ENCODE results near the gene LRMDA. TPM values are rescaled to one million over a fixed set of nuclear protein-coding genes. Genes with fewer than 3 reads are reported as not detected.

LRMDA gene
- polyA plus RNA-seq, 3 donors = 39.8 to 59.6 (median 56.4) TPM

DNA sequence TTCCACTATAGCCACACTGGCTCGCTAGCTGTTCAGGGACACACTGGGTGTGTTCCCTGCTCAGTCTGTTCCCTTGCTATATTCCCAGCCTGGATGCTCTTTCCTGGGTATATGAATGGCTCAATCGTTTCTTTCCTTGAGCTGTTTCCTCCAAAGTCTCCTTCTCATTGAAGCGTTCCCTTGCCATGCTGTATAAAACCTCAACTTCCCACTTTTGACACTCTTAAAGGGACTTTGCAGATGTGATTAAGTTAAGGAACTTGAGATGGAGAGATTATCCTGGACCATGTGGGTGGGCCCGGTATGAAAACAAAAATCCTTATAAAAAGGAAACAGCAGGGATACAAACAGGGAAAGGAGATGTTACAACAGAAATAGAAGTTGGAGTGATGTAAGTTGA is 973.1 kb downstream of the LRMDA start:
- H3K27ac Mint-ChIP-seq = peak overlapping the region; percentile 88 to 98 (median 97)
- DNase-seq = peak; percentile 13 to 73 (median 71)
- Histone ChIP-seq H3K9me3 (replicated peaks in 1 of 2; ENCODE audit: control insufficient read depth in 1 of 2, insufficient read depth in 1 of 2, low read length in 2 of 2) (peaks cover 0 to 3% of the 10 kb centered on the region in 2 donors), H4K20me1 (ENCODE audit: insufficient read depth, low read length) (no peaks in the 10 kb centered on the region), H3K4me3 (replicated peaks in 1 of 3; ENCODE audit: low read depth in 2 of 3, low read length in 3 of 3) (peak overlapping the region in 1 of 3 experiments; percentile 6), H3K9ac (ENCODE audit: insufficient read depth, low read length, poor library complexity, severe bottlenecking) (peak overlapping the region; percentile 44), H3K79me2 (ENCODE audit: insufficient read depth, low read length) (no peaks in the 10 kb centered on the region), H3K27me3 (ENCODE audit: control insufficient read depth in 2 of 2, insufficient read depth in 2 of 2, low read length in 2 of 2) (no peaks in the 10 kb centered on the region), H2AFZ (ENCODE audit: insufficient read depth, low read depth, low read length, poor library complexity, severe bottlenecking) (no peak overlapping the region), H3K36me3 (replicated peaks in 1 of 2; ENCODE audit: control insufficient read depth in 1 of 2, insufficient read depth in 2 of 2, low read length in 2 of 2) (no peaks in the 10 kb centered on the region), H3K4me1 (ENCODE audit: control insufficient read depth in 1 of 2, insufficient read depth in 2 of 2, low read length in 2 of 2) (peaks cover 35 to 39% of the 10 kb centered on the region in 2 donors), H3K4me2 (replicated peaks; ENCODE audit: extremely low read depth, low read length, poor library complexity, severe bottlenecking) (peak overlapping the region; percentile 46), H3K27ac (ENCODE audit: low read depth in 1 of 2, low read length in 2 of 2) (peak overlapping the region; percentile 84 to 86)
- H3K9me3 Mint-ChIP-seq = peaks cover 4 to 11% (median 7%) of the 10 kb centered on the region in 7 donors
- H3K27me3 Mint-ChIP-seq (ENCODE audit: low read depth in 3 of 3) = peaks cover 0 to 4% (median 0%) of the 10 kb centered on the region in 3 donors
- H3K36me3 Mint-ChIP-seq = peaks cover 4% of the 10 kb centered on the region in 2 donors
- WGBS (ENCODE audit: insufficient coverage) = 71% methylated on average over 2 of the region's 4 CpGs
- TF ChIP-seq, protein P1, sequence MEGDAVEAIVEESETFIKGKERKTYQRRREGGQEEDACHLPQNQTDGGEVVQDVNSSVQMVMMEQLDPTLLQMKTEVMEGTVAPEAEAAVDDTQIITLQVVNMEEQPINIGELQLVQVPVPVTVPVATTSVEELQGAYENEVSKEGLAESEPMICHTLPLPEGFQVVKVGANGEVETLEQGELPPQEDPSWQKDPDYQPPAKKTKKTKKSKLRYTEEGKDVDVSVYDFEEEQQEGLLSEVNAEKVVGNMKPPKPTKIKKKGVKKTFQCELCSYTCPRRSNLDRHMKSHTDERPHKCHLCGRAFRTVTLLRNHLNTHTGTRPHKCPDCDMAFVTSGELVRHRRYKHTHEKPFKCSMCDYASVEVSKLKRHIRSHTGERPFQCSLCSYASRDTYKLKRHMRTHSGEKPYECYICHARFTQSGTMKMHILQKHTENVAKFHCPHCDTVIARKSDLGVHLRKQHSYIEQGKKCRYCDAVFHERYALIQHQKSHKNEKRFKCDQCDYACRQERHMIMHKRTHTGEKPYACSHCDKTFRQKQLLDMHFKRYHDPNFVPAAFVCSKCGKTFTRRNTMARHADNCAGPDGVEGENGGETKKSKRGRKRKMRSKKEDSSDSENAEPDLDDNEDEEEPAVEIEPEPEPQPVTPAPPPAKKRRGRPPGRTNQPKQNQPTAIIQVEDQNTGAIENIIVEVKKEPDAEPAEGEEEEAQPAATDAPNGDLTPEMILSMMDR (IDR thresholded peaks at IDR 0.05) = no peak
- H3K4me3 Mint-ChIP-seq = peak overlapping the region; percentile 5 to 84
- intact Hi-C loops (cut with micrococcal nuclease) = no loop called here
- peaks cover 45% of the 10 kb centered on the region for H3K4me1 Mint-ChIP-seq

DNA sequence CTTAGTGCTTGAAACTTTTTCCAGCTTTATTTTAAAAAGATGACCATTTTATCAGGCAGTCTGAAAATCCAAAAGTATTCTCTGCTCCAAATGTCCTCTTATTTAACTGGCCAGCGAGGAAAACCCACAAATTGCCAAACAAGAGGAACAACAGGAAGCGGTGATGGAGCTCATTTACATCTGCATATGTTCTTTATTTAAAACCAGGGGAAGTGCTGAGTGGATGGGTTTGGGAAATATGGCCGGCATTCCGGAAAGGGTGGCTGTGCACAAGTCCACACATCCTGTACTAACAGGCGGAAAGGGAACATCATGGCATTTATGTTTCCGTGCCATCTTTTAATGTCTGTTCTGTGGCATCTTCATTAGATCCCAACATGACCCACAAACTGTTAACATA is 974.5 kb downstream of the LRMDA start:
- Histone ChIP-seq H3K4me2 (replicated peaks; ENCODE audit: extremely low read depth, low read length, poor library complexity, severe bottlenecking) (peak overlapping the region; percentile 35), H3K27me3 (ENCODE audit: control insufficient read depth in 2 of 2, insufficient read depth in 2 of 2, low read length in 2 of 2) (no peaks in the 10 kb centered on the region), H3K27ac (ENCODE audit: low read depth in 1 of 2, low read length in 2 of 2) (peak overlapping the region in 1 of 2 donors; percentile 64), H2AFZ (ENCODE audit: insufficient read depth, low read depth, low read length, poor library complexity, severe bottlenecking) (no peak overlapping the region), H3K9me3 (replicated peaks in 1 of 2; ENCODE audit: control insufficient read depth in 1 of 2, insufficient read depth in 1 of 2, low read length in 2 of 2) (peaks cover 0 to 3% of the 10 kb centered on the region in 2 donors), H3K36me3 (replicated peaks in 1 of 2; ENCODE audit: control insufficient read depth in 1 of 2, insufficient read depth in 2 of 2, low read length in 2 of 2) (no peaks in the 10 kb centered on the region), H3K4me3 (replicated peaks in 1 of 3; ENCODE audit: low read depth in 2 of 3, low read length in 3 of 3) (peak overlapping the region in 1 of 3 experiments; percentile 34), H4K20me1 (ENCODE audit: insufficient read depth, low read length) (no peaks in the 10 kb centered on the region), H3K9ac (ENCODE audit: insufficient read depth, low read length, poor library complexity, severe bottlenecking) (no peak overlapping the region), H3K4me1 (ENCODE audit: control insufficient read depth in 1 of 2, insufficient read depth in 2 of 2, low read length in 2 of 2) (peaks cover 35 to 39% of the 10 kb centered on the region in 2 donors), H3K79me2 (ENCODE audit: insufficient read depth, low read length) (no peaks in the 10 kb centered on the region)
- Mint-ChIP-seq H3K9me3 (peaks cover 4 to 11% (median 7%) of the 10 kb centered on the region in 7 donors), H3K4me1 (peaks cover 45% of the 10 kb centered on the region), H3K27me3 (ENCODE audit: low read depth in 3 of 3) (peaks cover 0 to 4% (median 0%) of the 10 kb centered on the region in 3 donors), H3K27ac (peak overlapping the region; percentile 60 to 98 (median 87)), H3K36me3 (peaks cover 3 to 4% of the 10 kb centered on the region in 2 donors), H3K4me3 (peak overlapping the region in 1 of 2 donors; percentile 2)
- WGBS (ENCODE audit: insufficient coverage) = 0% methylated on average over 1 of the region's 6 CpGs
- intact Hi-C loops (cut with micrococcal nuclease) = no loop called here
- TF ChIP-seq, protein P1 (IDR thresholded peaks at IDR 0.05) = no peak
- peak; percentile 18 to 78 (median 71) for DNase-seq

All from CD14-positive monocyte (primary cell).